Measurements from ENCODE around the gene ABHD17A.

DNA sequence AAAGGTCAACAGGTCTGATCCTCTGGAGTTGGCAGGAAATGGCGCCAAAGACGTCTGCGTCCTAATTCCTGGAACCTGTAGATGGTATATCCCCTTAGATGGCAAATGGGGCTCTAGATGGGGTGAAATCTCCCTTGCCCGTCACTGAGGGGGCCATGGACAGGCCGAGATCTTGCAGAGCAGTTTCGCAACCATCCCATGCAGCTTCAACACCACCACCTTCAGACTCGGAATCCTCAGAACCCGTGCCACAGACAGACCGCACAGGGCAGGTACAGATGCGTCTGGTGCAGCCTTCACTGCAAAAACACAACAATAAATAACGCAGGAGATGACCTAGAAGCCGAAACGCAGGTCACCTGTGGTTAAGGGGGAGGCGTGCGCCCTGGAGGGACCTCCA lies 54.7 kb downstream of the ABHD17A start:
- TF ChIP-seq, protein P1, sequence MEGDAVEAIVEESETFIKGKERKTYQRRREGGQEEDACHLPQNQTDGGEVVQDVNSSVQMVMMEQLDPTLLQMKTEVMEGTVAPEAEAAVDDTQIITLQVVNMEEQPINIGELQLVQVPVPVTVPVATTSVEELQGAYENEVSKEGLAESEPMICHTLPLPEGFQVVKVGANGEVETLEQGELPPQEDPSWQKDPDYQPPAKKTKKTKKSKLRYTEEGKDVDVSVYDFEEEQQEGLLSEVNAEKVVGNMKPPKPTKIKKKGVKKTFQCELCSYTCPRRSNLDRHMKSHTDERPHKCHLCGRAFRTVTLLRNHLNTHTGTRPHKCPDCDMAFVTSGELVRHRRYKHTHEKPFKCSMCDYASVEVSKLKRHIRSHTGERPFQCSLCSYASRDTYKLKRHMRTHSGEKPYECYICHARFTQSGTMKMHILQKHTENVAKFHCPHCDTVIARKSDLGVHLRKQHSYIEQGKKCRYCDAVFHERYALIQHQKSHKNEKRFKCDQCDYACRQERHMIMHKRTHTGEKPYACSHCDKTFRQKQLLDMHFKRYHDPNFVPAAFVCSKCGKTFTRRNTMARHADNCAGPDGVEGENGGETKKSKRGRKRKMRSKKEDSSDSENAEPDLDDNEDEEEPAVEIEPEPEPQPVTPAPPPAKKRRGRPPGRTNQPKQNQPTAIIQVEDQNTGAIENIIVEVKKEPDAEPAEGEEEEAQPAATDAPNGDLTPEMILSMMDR (IDR thresholded peaks at IDR 0.05), result no peak
- no peak for TF ChIP-seq EZH2phosphoT487 (IDR thresholded peaks at IDR 0.05)

Measured in neural progenitor cell (in vitro differentiated cells).